ENCODE results near the gene DNAH6. TPM values are rescaled to one million over a fixed set of nuclear protein-coding genes. Genes with fewer than 3 reads are reported as not detected.
A peak's percentile ranks its signal among the peaks of the same experiment; 100 is the strongest.

The DNAH6 gene
- total RNA-seq, 4 donors from 2014 or later = 0.06 to 0.38 (median 0.13) TPM; not detected in 1

DNA sequence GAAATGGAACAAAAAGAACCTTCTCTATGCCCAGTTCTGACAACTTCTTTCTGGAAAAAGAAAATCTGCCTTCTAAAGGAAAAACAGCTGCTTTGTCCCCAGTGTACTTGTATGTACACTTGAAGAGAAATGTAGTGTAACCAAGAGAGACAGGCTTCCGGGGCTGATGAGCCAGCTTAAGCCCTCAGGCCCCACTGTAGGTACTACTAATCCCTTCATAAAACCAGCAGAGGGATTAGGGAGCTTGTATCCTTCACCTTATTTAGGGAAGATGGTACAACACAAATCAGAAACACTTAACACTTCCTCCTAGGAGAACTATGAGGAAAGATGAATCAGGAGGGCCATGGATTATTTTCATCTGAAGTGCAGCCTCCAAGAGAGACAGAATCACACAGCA is 38.4 kb upstream of the DNAH6 start:
- peak overlapping the region in 3 of 4 donors; percentile 37 to 61 (median 46) for H3K27ac ChIP-seq
- H3K4me1 ChIP-seq = peaks cover under 1 to 40% (median 9%) of the 10 kb centered on the region in 3 donors
- intact Hi-C loops (cut with DNase I) = no loop called here
- TF ChIP-seq, protein P1, sequence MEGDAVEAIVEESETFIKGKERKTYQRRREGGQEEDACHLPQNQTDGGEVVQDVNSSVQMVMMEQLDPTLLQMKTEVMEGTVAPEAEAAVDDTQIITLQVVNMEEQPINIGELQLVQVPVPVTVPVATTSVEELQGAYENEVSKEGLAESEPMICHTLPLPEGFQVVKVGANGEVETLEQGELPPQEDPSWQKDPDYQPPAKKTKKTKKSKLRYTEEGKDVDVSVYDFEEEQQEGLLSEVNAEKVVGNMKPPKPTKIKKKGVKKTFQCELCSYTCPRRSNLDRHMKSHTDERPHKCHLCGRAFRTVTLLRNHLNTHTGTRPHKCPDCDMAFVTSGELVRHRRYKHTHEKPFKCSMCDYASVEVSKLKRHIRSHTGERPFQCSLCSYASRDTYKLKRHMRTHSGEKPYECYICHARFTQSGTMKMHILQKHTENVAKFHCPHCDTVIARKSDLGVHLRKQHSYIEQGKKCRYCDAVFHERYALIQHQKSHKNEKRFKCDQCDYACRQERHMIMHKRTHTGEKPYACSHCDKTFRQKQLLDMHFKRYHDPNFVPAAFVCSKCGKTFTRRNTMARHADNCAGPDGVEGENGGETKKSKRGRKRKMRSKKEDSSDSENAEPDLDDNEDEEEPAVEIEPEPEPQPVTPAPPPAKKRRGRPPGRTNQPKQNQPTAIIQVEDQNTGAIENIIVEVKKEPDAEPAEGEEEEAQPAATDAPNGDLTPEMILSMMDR (IDR thresholded peaks at IDR 0.05) = no peak
- TF ChIP-seq POLR2A (IDR thresholded peaks at IDR 0.05) = no peak
- no peaks in the 10 kb centered on the region for H3K36me3 ChIP-seq
- H3K9me3 ChIP-seq = peaks cover 0 to 19% (median 0%) of the 10 kb centered on the region in 3 donors
- DNase-seq = no peak
- 25 to 30% methylated on average over 1 of the region's 1 CpG for WGBS, 2 donors
- H3K27me3 ChIP-seq = no peaks in the 10 kb centered on the region
- H3K4me3 ChIP-seq = no peak overlapping the region

DNA sequence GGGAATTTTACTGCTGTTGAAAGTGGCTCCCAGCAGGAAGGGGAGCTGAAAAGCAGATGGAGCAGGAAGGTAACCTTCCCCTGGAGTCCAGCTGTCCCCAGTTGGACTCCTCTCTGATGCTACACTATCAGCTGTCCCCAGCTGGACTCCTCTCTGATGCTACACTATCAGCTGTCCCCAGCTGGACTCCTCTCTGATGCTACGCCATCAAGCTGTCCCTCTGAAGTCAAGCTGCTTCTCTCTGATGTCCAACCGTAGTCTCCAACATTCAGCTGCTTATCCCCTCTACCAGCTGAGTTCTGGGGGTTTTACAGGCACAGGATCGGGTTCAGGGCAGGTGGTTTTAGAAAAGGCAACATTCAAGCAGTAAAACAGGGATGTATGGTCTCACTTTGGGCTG is 37.4 kb upstream of the DNAH6 start:
- no peak overlapping the region for H3K4me3 ChIP-seq
- no peak for TF ChIP-seq POLR2A (IDR thresholded peaks at IDR 0.05)
- TF ChIP-seq, protein P1 (IDR thresholded peaks at IDR 0.05) = no peak
- peaks cover 0 to 30% (median 5%) of the 10 kb centered on the region in 3 donors for H3K4me1 ChIP-seq
- no peak overlapping the region for H3K27ac ChIP-seq
- WGBS, 2 donors = 80 to 96% methylated on average over 1 to 3 of the region's 3 CpGs
- H3K36me3 ChIP-seq = no peaks in the 10 kb centered on the region
- H3K9me3 ChIP-seq = peaks cover 0 to 19% (median 0%) of the 10 kb centered on the region in 3 donors
- intact Hi-C loops (cut with DNase I) = no loop called here
- no peak for DNase-seq
- no peaks in the 10 kb centered on the region for H3K27me3 ChIP-seq

DNA sequence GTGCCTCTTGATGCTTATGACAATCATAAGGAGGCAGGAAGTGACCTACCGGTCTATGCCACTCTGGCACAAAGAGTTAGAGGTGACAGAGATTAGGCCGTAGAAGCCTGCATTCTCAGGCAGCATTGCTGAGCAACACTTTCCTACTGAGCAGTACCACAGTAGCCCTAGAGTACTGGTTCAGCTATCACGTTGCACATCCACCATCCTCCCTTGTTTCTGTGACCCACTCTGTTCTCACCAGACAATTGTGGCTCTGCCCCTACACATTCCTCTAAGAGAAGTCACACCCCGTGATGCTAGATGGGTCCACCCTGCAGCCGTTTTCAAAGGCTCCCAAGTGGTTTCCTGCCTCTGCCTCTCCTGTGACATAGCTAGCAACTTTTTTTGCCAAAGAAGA is 34.6 kb upstream of the DNAH6 start:
- DNase-seq = no peak
- H3K36me3 ChIP-seq = no peaks in the 10 kb centered on the region
- peaks cover 0 to 13% (median 0%) of the 10 kb centered on the region in 3 donors for H3K9me3 ChIP-seq
- intact Hi-C loops (cut with DNase I) = no loop called here
- H3K27ac ChIP-seq = no peak overlapping the region
- no peaks in the 10 kb centered on the region for H3K27me3 ChIP-seq
- no peak overlapping the region for H3K4me3 ChIP-seq
- H3K4me1 ChIP-seq = peaks cover 0 to 15% (median 4%) of the 10 kb centered on the region in 3 donors
- TF ChIP-seq, protein P1 (IDR thresholded peaks at IDR 0.05) = no peak
- no peak for TF ChIP-seq POLR2A (IDR thresholded peaks at IDR 0.05)
- WGBS, 2 donors = 38 to 39% methylated on average over 3 to 5 of the region's 5 CpGs

DNA sequence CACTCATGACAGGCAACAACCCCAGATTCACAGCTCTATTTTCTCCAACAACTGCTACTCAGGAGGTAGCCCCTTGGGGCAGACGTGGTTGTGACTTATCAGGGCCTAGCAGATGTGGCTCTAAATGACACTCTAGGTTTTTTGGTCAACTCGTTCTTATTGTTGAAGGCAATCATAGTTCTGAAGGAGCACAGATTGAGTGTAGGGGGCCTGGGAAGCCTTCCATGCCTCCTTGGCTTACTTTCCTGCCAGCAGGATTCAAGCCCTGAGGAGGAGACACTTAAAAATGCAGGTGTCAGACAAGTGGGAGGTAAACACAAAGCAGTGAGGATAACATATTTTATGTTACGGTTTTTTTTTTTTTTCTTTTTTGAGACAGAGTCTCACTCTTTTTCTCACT is 33.7 kb upstream of the DNAH6 start:
- Histone ChIP-seq H3K27me3 (no peaks in the 10 kb centered on the region), H3K36me3 (no peaks in the 10 kb centered on the region), H3K9me3 (peaks cover 0 to 4% (median 0%) of the 10 kb centered on the region in 3 donors), H3K27ac (no peak overlapping the region), H3K4me3 (no peak overlapping the region), H3K4me1 (peaks cover 0 to 10% (median 4%) of the 10 kb centered on the region in 3 donors)
- WGBS, 2 donors = 57 to 85% methylated on average over 2 to 3 of the region's 3 CpGs
- DNase-seq = no peak
- intact Hi-C loops (cut with DNase I) = no loop called here
- TF ChIP-seq, protein P1 (IDR thresholded peaks at IDR 0.05) = no peak
- no peak for TF ChIP-seq POLR2A (IDR thresholded peaks at IDR 0.05)

DNA sequence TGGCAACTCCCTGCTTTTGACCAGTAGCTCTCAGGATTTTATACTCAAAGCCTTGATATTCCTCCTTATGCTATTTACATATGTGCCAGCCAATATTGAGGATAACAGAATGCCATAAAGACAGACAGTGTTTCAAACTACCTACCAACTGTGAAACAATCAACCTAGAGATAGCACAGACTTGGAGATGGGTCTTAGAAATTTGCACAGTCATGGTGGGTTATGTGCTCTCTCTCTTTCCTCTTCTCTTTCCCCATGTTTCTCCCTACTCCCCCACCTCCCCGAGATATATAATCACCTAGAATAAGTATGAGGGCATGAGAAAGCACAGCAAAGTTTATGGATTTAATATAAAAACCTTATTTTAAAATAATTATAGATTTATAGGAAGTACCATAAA is 33.0 kb upstream of the DNAH6 start:
- 86 to 100% methylated on average over 1 of the region's 1 CpG for WGBS, 2 donors
- H3K27ac ChIP-seq = no peak overlapping the region
- no peaks in the 10 kb centered on the region for H3K36me3 ChIP-seq
- no peak overlapping the region for H3K4me3 ChIP-seq
- no peak for DNase-seq
- H3K27me3 ChIP-seq = no peaks in the 10 kb centered on the region
- TF ChIP-seq, protein P1 (IDR thresholded peaks at IDR 0.05) = no peak
- no peak for TF ChIP-seq POLR2A (IDR thresholded peaks at IDR 0.05)
- no peaks in the 10 kb centered on the region for H3K9me3 ChIP-seq
- intact Hi-C loops (cut with DNase I) = no loop called here
- H3K4me1 ChIP-seq = peaks cover 0 to 4% (median 2%) of the 10 kb centered on the region in 3 donors

Data from esophagus squamous epithelium (tissue), 5 donors.